ENCODE measurements around the gene HSD3B1. TPM values are rescaled to one million over a fixed set of nuclear protein-coding genes. Genes with fewer than 3 reads are reported as not detected.

Gene HSD3B1
- polyA plus RNA-seq, 1 experiment, result not detected

GRCh38 chr1:119480175-119480574 lies 26.8 kb upstream of the HSD3B1 start:
- ChIA-PET POLR2A (no interaction called here), CTCF (no interaction called here)
- Histone ChIP-seq H3K27me3 (ENCODE audit: control insufficient read depth, insufficient read depth, low read length) (no peaks in the 10 kb centered on the region), H3K9me3 (ENCODE audit: control insufficient read depth, insufficient read depth, low read length) (no peaks in the 10 kb centered on the region), H3K4me3 (ENCODE audit: low read depth, low read length) (no peak overlapping the region), H3K27ac (ENCODE audit: low read depth, low read length) (no peak overlapping the region)
- DNase-seq (ENCODE audit: low read depth, low spot score), result no peak
- TF ChIP-seq CTCF (IDR thresholded peaks at IDR 0.05; ENCODE audit: low read depth, low read length), result no peak

GRCh38 chr1:119481951-119482350 lies 25.1 kb upstream of the HSD3B1 start:
- H3K27ac ChIP-seq (ENCODE audit: low read depth, low read length), result no peak overlapping the region
- TF ChIP-seq CTCF (IDR thresholded peaks at IDR 0.05; ENCODE audit: low read depth, low read length), result no peak
- H3K27me3 ChIP-seq (ENCODE audit: control insufficient read depth, insufficient read depth, low read length), result no peaks in the 10 kb centered on the region
- no peak overlapping the region for H3K4me3 ChIP-seq (ENCODE audit: low read depth, low read length)
- no peaks in the 10 kb centered on the region for H3K9me3 ChIP-seq (ENCODE audit: control insufficient read depth, insufficient read depth, low read length)
- ChIA-PET CTCF (no interaction called here), POLR2A (no interaction called here)
- no peak for DNase-seq (ENCODE audit: low read depth, low spot score)

DNA sequence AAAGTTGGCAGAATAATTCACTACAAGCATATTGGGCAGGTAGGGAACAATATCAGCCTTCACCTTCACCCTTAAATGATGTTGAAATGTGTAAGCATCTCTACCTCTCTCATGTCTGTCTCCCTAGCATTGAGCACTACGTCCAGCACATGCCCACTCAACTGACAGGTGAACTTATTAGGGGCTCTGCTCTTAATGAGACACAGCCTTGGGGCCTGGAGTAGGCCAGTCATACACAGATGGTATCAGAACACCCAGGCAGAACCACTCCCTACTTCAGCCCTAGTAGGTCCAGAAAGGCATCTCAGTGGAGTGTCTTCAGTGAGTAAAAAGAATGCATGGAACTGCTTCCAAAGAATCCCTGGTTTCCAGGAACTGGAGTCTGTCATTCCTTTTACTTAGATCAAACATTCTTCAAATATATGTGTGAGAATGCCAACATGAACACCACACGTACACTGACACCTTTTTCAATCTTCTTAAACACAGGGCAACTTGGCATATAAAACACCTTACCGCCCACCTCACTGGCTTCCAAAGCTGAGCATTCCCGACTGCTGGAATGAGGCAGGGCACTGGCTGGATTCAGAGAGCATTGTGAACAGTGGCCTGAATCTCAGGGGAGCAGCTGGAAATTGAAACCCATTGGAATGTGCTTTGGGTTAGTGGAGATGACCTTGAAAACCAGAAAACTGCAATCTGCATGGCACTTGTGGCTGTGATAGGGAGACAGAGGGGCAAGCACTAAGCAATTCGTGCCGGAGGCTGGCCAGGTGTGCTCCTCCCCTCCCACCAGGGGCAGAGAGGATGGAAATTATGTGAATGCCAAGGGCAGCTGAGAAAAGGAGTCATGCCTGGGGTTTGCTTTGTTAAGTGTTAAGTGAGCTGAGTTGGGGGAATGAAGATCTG lies 24.2 kb upstream of the HSD3B1 start:
- no peaks in the 10 kb centered on the region for H3K27me3 ChIP-seq (ENCODE audit: control insufficient read depth, insufficient read depth, low read length)
- POLR2A ChIA-PET, result no interaction called here
- no peak for TF ChIP-seq CTCF (IDR thresholded peaks at IDR 0.05; ENCODE audit: low read depth, low read length)
- no peaks in the 10 kb centered on the region for H3K9me3 ChIP-seq (ENCODE audit: control insufficient read depth, insufficient read depth, low read length)
- no peak overlapping the region for H3K4me3 ChIP-seq (ENCODE audit: low read depth, low read length)
- CTCF ChIA-PET, result no interaction called here
- DNase-seq (ENCODE audit: low read depth, low spot score), result no peak
- H3K27ac ChIP-seq (ENCODE audit: low read depth, low read length), result no peak overlapping the region

GRCh38 chr1:119483441-119484200 lies 23.4 kb upstream of the HSD3B1 start:
- Histone ChIP-seq H3K9me3 (ENCODE audit: control insufficient read depth, insufficient read depth, low read length) (no peaks in the 10 kb centered on the region), H3K4me3 (ENCODE audit: low read depth, low read length) (no peak overlapping the region), H3K27me3 (ENCODE audit: control insufficient read depth, insufficient read depth, low read length) (no peaks in the 10 kb centered on the region), H3K27ac (ENCODE audit: low read depth, low read length) (no peak overlapping the region)
- ChIA-PET POLR2A (no interaction called here), CTCF (no interaction called here)
- no peak for TF ChIP-seq CTCF (IDR thresholded peaks at IDR 0.05; ENCODE audit: low read depth, low read length)
- DNase-seq (ENCODE audit: low read depth, low spot score), result no peak

- no peaks in the 10 kb centered on the region for H3K27me3 ChIP-seq (ENCODE audit: control insufficient read depth, insufficient read depth, low read length)
- ChIA-PET CTCF (no interaction called here), POLR2A (no interaction called here)
- H3K9me3 ChIP-seq (ENCODE audit: control insufficient read depth, insufficient read depth, low read length), result no peaks in the 10 kb centered on the region
- TF ChIP-seq CTCF (IDR thresholded peaks at IDR 0.05; ENCODE audit: low read depth, low read length), result no peak
- H3K27ac ChIP-seq (ENCODE audit: low read depth, low read length), result no peak overlapping the region
- DNase-seq (ENCODE audit: low read depth, low spot score), result no peak
- no peak overlapping the region for H3K4me3 ChIP-seq (ENCODE audit: low read depth, low read length)
These were observed 21.8 kb upstream of the HSD3B1 start for GRCh38 chr1:119485201-119485600.

Measured in AG04450 (cell line).